DMS114 treated with DMSO at 0.1 percent for 48 hours (cell line): ENCODE results near the gene HTR3B.
"Not testable (repeated sequence)": the region's sequence is repeated elsewhere in the genome, so short reads cannot be mapped to it uniquely, and the experiment has no call there.

Source experiments
- DNase-seq: peaks from one replicate; lab custom pipeline; 2025; ENCODE audit not compliant: unreplicated experiment; lab: John Stamatoyannopoulos, UW

The HTR3B gene

DNA sequence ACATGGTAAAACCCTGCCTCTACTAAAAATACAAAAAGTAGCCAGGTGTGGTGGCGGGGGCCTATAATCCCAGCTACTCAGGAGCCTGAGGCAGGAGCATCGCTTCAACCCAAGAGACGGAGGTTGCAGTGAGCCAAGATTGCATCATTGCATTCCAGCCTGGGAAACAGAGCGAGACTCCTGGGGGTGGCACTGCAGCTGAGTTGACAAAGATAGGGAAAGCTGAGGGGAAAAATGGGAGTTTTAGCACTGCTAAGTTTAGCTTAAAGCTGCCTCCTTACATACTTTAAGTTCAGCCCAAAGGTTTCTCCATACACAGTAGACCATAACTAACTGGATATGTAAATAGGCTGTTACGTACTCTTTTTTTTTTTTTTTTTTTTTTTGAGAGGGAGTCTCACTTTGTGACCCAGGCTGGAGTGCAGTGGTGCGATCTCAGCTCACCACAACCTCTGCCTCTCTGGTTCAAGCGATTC, 20.2 kb upstream of the HTR3B start:
- no peak for DNase-seq

- DNase-seq = no peak
Observed at GRCh38 chr11:113885897-113886296, 18.7 kb upstream of the HTR3B start.

GRCh38 chr11:113888848-113889247, 15.7 kb upstream of the HTR3B start:
- no peak for DNase-seq

GRCh38 chr11:113894421-113894996, 10.1 kb upstream of the HTR3B start:
- DNase-seq = no peak

GRCh38 chr11:113895367-113896155, 9.0 kb upstream of the HTR3B start:
- DNase-seq = no peak

GRCh38 chr11:113896156-113896879, 8.3 kb upstream of the HTR3B start:
- DNase-seq = no peak

GRCh38 chr11:113901141-113901540, 3.5 kb upstream of the HTR3B start:
- no peak for DNase-seq

DNA sequence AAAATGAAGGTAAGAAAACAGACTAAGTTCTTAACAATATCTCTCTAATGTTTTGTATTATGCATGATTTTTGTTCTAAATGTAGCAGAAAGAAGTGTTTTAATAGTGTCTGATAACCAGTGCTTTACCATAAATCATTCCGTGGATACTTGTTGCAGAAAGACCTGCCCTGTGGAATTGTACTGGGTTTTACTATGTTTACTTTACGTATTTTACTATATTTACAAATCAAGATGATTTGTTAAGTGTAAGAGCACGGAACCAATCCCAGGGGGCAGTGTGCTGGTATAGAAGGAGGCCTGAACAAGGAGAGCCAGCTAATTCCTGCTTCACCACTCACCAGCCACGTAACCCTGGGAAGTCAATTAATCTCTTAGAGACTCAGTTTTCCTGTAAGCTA, 1.4 kb downstream of the HTR3B start:
- DNase-seq = no peak

- no peak for DNase-seq
Observed at GRCh38 chr11:113906516-113906915, 1.9 kb downstream of the HTR3B start.

DNA sequence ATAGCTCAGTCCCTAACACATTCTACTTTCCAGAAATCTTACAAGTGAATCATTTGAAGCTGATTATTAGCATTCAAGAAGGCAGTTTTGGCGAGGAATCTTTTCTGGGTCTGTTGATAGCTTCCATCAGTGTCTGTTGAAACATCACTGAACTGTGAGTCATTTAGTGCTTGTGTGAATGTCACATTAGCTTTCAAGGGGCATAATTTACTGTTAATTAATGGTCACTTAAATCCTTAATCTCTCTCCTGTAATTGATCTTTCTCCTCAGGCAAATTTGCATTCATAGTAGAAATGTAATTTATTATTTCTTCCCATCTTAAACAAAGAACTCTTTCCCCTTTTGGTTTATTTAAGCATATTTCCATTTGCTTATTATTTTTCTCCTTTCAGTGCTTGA, 2.6 kb downstream of the HTR3B start:
- no peak for DNase-seq

DNA sequence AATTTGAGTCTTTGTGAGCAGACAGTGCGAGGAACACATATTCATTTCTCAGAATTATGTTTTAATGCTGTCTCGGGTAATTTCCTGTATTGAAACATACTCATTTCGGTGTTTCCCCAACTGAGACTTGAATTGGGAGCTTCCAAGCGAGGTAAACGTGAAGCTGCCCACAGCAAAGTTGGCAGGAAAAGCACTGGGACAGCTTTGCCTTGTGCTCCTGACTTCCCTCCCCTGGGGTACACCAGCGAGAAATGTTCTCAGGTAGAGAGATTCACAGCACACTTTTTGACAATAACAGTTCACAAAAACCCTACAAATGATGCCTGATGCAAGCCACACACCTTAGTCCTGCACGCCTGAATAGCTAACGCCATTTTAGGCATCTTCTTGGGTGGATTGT, 3.1 kb downstream of the HTR3B start:
- no peak for DNase-seq

DNA sequence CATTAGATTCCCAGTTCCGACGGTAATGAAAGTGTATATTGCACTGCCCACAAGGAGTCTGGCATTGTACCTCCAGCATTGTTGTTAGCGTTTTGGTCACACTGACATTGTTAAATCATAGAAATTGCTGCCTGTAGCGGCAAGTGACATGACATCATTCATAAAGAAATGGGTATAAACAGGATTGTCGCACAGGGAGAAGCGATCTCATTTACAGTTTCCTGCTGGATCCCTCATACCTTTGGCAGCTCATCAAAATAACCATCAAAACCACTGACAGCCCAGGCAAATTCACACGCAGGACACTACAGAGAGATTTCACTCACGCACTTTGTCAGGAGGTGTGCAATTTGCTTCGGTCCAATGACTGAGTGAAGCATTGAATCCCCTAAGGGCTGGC, 3.5 kb downstream of the HTR3B start:
- no peak for DNase-seq

DNA sequence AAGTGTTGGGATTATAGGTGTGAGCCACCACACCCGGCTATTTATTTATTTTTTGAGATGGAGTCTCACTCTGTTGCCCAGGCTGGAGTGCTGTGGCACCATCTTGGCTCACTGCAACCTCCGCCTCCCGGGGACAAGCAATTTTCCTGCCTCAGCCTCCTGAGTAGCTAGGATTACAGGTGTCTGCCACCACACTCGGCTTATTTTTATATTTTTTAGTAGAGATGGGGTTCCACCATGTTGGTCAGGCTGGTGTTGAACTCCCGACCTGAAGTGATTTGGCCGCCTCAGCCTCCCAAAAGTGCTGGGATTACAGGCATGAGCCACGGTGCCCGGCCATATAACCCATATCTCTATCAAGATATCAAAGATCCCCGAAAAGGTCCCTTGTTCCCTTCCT, 6.9 kb downstream of the HTR3B start:
- DNase-seq = not testable (repeated sequence)

DNA sequence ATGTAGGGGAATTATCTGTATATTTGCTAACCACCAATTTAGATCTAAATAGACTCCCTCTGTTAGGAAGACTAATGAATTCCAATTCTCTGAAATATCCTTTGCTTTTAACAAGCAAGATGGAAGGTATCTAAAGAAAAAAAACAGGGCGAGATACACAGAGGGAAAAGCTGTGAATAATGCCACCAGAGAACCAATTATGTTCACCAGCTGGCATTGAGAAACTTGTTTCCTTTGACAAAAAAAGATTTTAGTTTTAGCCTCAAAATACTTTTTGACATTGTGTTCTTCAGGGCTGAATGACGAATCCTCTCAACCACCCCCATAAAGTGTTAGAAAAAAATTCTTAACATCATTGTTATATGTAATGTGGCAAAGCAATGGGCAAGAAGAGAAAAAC, 19.0 kb downstream of the HTR3B start:
- no peak for DNase-seq

DNA sequence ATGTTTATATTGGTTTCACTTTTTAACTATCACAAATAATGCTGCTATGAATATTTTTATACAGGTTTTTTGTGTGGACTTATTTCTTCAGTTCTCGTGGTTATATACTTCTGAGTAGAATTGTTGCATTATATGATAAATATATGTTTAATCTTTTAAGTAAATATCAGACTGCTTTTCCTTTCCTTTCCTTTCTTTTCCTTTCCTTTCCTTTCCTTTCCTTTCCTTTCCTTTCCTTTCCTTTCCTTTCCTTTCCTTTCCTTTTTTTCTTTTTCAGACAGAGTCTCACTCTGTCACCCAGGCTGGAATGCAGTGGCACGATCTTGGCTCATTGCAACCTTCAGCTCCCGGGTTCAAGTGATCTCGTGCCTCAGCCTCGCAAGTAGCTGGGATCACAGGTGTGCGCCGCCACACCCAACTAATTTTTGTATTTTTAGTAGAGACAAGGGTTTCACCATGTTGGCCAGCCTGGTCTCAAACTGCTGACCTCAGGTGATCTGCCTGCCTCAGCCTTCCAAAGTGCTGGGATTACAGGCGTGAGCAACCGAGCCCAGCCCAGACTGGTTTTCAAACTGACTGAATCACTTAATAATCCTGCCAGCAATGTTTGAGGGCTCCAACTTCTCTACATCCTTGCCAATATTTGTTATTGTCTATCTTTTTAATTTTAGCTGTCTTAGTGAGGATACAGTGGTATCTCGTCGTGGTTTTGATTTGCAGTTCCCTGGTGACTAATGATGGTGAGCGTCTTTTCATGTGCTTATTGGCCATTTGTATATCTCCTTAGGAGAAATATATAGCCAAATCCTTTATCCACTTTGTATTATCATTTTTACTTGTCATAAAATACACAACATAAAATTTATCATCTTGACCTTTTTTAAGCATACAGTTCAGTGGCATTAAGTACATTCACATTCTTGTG, 21.9 kb downstream of the HTR3B start:
- DNase-seq = no peak

DNA sequence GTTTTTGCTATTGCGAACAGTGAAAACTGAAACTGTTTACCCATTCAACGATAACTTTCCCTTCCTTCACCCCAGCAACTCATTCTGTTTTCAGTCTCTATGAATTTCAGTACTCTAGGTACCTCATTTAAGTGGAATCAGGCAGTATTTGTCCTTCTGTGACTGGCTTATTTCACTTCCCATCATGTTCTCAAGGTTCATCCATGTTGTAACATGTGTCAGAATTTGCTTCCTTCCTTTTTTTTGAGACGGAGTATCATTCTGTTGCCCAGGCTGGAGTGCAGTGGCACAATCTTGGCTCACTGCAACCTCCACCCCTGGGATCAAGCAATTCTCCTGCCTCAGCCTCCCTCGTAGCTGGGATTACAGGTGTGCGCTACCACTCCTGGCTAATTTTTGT, 23.7 kb downstream of the HTR3B start:
- DNase-seq = no peak

GRCh38 chr11:113932788-113933187, 28.2 kb downstream of the HTR3B start:
- no peak for DNase-seq

DNA sequence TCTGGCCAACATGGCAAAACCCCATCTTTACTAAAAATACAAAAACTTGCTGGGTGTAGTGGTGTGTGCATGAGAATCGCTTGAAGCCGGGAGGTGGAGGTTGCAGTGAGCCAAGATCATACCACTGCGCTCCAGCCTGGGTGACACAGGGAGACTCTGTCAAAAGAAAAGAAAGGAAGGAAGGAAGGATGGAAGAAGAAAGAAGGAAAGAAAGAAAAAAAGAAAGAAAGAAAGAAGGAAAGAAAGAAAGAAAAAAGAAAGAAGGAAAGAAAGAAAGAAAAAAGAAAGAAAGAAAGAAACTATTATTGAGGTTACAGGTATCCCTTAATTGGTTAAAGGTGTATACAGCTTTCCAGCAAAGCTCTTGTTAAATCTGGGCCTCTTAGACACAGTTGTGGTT, 29.6 kb downstream of the HTR3B start:
- not testable (repeated sequence) for DNase-seq

DNA sequence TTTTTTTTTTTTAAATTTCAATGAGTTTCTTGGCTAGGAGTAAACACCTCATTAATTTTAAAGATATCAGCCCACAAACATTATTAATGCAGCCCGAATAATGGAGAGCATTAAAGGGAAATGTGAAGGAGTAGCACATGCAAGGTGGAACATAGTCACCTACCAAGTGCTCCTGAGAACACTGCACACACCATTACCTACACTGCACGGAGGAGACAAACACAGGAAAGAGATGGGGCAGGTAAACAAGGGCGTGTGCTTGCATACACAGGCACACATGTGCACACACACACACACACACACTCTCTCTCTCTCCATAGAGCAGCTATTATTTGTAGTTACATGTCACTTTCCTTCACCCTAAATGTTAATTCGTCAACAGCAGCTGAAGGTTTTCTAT, 30.2 kb downstream of the HTR3B start:
- no peak for DNase-seq

GRCh38 chr11:113935858-113936257, 31.3 kb downstream of the HTR3B start:
- DNase-seq = no peak

DNA sequence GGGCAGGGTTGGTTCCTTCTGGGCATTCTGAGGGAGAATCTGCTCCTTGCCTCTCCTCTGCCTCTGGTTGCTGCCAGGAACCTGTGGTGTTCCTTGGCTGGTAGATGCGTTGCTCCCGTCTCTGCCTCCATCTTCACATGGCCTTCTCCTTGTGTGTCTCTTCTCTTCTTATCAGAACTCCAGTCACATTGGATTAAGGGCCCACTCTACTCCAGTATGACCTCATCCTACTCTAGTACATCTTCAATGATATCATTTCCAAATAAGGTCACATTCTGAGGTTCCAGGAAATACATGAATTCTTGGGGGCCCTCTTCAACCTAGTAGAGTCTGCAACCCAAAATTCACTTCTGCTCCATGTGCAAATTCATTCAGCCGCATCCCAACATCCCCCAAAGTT, 33.3 kb downstream of the HTR3B start:
- no peak for DNase-seq
